WERI-Rb-1 (cell line): ENCODE data around the gene ZNF710.

Experiments used
- DNase-seq: peaks from one replicate; pipeline ENCODE4 v3.0.0-alpha.2; 2020
- H3K27ac ChIP-seq: fragments of 250-450 bp; sonication (Bioruptor Pico); 2 replicates; pipeline ENCODE4 v1.5.1; 2020; ENCODE audit warnings: mild to moderate bottlenecking, moderate library complexity
- H3K27me3 ChIP-seq: fragments of 250-450 bp; sonication (Bioruptor Pico); 2 replicates; pipeline ENCODE4 v1.5.1; 2021; ENCODE audit warnings: mild to moderate bottlenecking, low read depth, moderate library complexity; ENCODE audit not compliant: insufficient read depth, severe bottlenecking
- H3K36me3 ChIP-seq: fragments of 250-450 bp; sonication (Bioruptor Pico); 2 replicates; pipeline ENCODE4 v1.5.1; 2020; ENCODE audit warnings: mild to moderate bottlenecking, moderate library complexity
- H3K4me3 ChIP-seq: 2 replicates; pipeline ENCODE4 v1.5.1; 2011; ENCODE audit warnings: low read depth, mild to moderate bottlenecking, control low read depth, low read length
- H3K9me3 ChIP-seq: fragments of 250-450 bp; sonication (Bioruptor Pico); 2 replicates; pipeline ENCODE4 v1.5.1; 2021; ENCODE audit warnings: mild to moderate bottlenecking, moderate library complexity; ENCODE audit not compliant: severe bottlenecking
- CTCF ChIP-seq: IDR thresholded peaks from 2 replicates; pipeline ENCODE4 v1.5.1; 2011; ENCODE audit warnings: low read depth, mild to moderate bottlenecking, control low read depth, inconsistent platforms, low read length

Gene ZNF710

GRCh38 chr15:90003736-90004135 lies 2.6 kb downstream of the ZNF710 start:
- DNase-seq, result no peak
- H3K36me3 ChIP-seq, result no peaks in the 10 kb centered on the region
- no peaks in the 10 kb centered on the region for H3K27me3 ChIP-seq
- H3K27ac ChIP-seq, result no peak overlapping the region
- TF ChIP-seq CTCF, result no peak
- no peak overlapping the region for H3K4me3 ChIP-seq
- H3K9me3 ChIP-seq, result no peaks in the 10 kb centered on the region

- H3K4me3 ChIP-seq, result no peak overlapping the region
- no peak overlapping the region for H3K27ac ChIP-seq
- no peaks in the 10 kb centered on the region for H3K9me3 ChIP-seq
- H3K36me3 ChIP-seq, result no peaks in the 10 kb centered on the region
- DNase-seq, result no peak
- TF ChIP-seq CTCF, result no peak
- no peaks in the 10 kb centered on the region for H3K27me3 ChIP-seq
These were observed 3.1 kb downstream of the ZNF710 start for GRCh38 chr15:90004252-90004651.

- DNase-seq, result no peak
- no peaks in the 10 kb centered on the region for H3K9me3 ChIP-seq
- no peak overlapping the region for H3K4me3 ChIP-seq
- no peak for TF ChIP-seq CTCF
- no peaks in the 10 kb centered on the region for H3K27me3 ChIP-seq
- H3K36me3 ChIP-seq, result no peaks in the 10 kb centered on the region
- no peak overlapping the region for H3K27ac ChIP-seq
These were observed 3.5 kb downstream of the ZNF710 start for GRCh38 chr15:90004671-90005070.

GRCh38 chr15:90006217-90007075 lies 5.3 kb downstream of the ZNF710 start:
- DNase-seq, result no peak
- H3K4me3 ChIP-seq, result no peak overlapping the region
- no peaks in the 10 kb centered on the region for H3K36me3 ChIP-seq
- no peak for TF ChIP-seq CTCF
- no peaks in the 10 kb centered on the region for H3K27me3 ChIP-seq
- H3K27ac ChIP-seq, result no peak overlapping the region
- H3K9me3 ChIP-seq, result peaks cover 4% of the 10 kb centered on the region

- H3K27ac ChIP-seq, result no peak overlapping the region
- DNase-seq, result no peak
- no peak for TF ChIP-seq CTCF
- H3K27me3 ChIP-seq, result no peaks in the 10 kb centered on the region
- no peak overlapping the region for H3K4me3 ChIP-seq
- H3K9me3 ChIP-seq, result peaks cover 9% of the 10 kb centered on the region
- H3K36me3 ChIP-seq, result no peaks in the 10 kb centered on the region
These were observed 5.9 kb downstream of the ZNF710 start for GRCh38 chr15:90007076-90007460.

GRCh38 chr15:90008607-90009006 lies 7.5 kb downstream of the ZNF710 start:
- DNase-seq, result no peak
- Histone ChIP-seq H3K27me3 (no peaks in the 10 kb centered on the region), H3K36me3 (no peaks in the 10 kb centered on the region), H3K27ac (no peak overlapping the region), H3K9me3 (peaks cover 12% of the 10 kb centered on the region), H3K4me3 (no peak overlapping the region)
- no peak for TF ChIP-seq CTCF
